HG03103 (cell line): Measurements from ENCODE around the gene DNAJC4.

Source experiments
- ATAC-seq: cut with Tn5 transposase; IDR thresholded peaks from one replicate; pipeline ENCODE4 v1.9.1; 2021; ENCODE audit warnings: low read depth; ENCODE audit not compliant: unreplicated experiment

Gene DNAJC4

GRCh38 chr11:64208086-64208795 lies 22.1 kb upstream of the DNAJC4 start:
- ATAC-seq, result no peak

- ATAC-seq, result no peak
Measured at GRCh38 chr11:64208796-64209562, 21.4 kb upstream of the DNAJC4 start.

- no peak for ATAC-seq
Measured at GRCh38 chr11:64209563-64209843, 20.8 kb upstream of the DNAJC4 start.

GRCh38 chr11:64210301-64211020 lies 19.9 kb upstream of the DNAJC4 start:
- no peak for ATAC-seq

GRCh38 chr11:64211181-64211872 lies 19.0 kb upstream of the DNAJC4 start:
- ATAC-seq, result no peak

- ATAC-seq, result no peak
Measured at GRCh38 chr11:64216879-64217278, 13.5 kb upstream of the DNAJC4 start.

GRCh38 chr11:64218628-64219353 lies 11.6 kb upstream of the DNAJC4 start:
- ATAC-seq, result no peak

- no peak for ATAC-seq
Measured at GRCh38 chr11:64219354-64219684, 11.0 kb upstream of the DNAJC4 start.

- ATAC-seq, result no peak
Measured at GRCh38 chr11:64219755-64220154, 10.6 kb upstream of the DNAJC4 start.

GRCh38 chr11:64220271-64220670 lies 10.1 kb upstream of the DNAJC4 start:
- ATAC-seq, result no peak

GRCh38 chr11:64220798-64221197 lies 9.6 kb upstream of the DNAJC4 start:
- ATAC-seq, result no peak

- no peak for ATAC-seq
Measured at GRCh38 chr11:64222651-64223000, 7.7 kb upstream of the DNAJC4 start.

GRCh38 chr11:64223001-64223651 lies 7.2 kb upstream of the DNAJC4 start:
- no peak for ATAC-seq

GRCh38 chr11:64224151-64224890 lies 6.0 kb upstream of the DNAJC4 start:
- ATAC-seq, result no peak

GRCh38 chr11:64224891-64225607 lies 5.3 kb upstream of the DNAJC4 start:
- ATAC-seq, result no peak

- ATAC-seq, result peak; percentile 41
Measured at GRCh38 chr11:64225608-64226506, 4.5 kb upstream of the DNAJC4 start, which contains the start of the genes NUDT22 and TRPT1. TSS of gene NUDT22 (plus strand) at chr11:64226274. CDS start at chr11:64226653, 379 bp downstream. TSS of gene TRPT1 (minus strand) at chr11:64226186. CDS start at chr11:64225860, 326 bp downstream.

- ATAC-seq, result no peak
Measured at GRCh38 chr11:64226507-64227051, 3.8 kb upstream of the DNAJC4 start.
